K562 (cell line): ENCODE data around the gene BRAT1. TPM values are rescaled to one million over a fixed set of nuclear protein-coding genes. Genes with fewer than 3 reads are reported as not detected.

Experiments used
- ATAC-seq: fragments of 200-7000 bp; cut with Tn5 transposase; 3 replicates; pipeline ENCODE4 v1.9.1; 2020; ENCODE audit warnings: moderate library complexity
- BruUV-seq: library from RNA; stranded (reverse); fragments of 400-500 nt; replicated peaks from 2 replicates; lab custom pipeline; 2021; lab: Mats Ljungman, UMichigan
- CTCF ChIA-PET: fragments of 300-600 bp; formaldehyde crosslinking; extraction: SDS; loops from one replicate; lab custom pipeline; 2021; ENCODE audit warnings: low intra/inter-chr PET ratio; lab: Yijun Ruan, JAX
- POLR2A ChIA-PET: fragments of 300-600, 350-650 bp; sonication (Branson Sonifier 250); formaldehyde crosslinking; extraction: SDS; loops from one replicate; lab custom pipeline; 2021; ENCODE audit warnings: antibody characterized with exemption, inconsistent platforms; lab: Yijun Ruan, JAX
- DNase-seq, 4 experiments: peaks; one replicate each; pipeline versions ENCODE4 v3.0.0 to v3.0.0-alpha.2; 2011 to 2018; ENCODE audit warnings: low spot score in 3 of 4, mixed read lengths in 3 of 4; ENCODE audit errors: extremely low read depth in 1 of 4
- FAIRE-seq: peaks from 2 replicates; lab custom pipeline; 2011; peaks lifted over from hg19 to GRCh38; lab: Jason Lieb, UNC
- H2AFZ ChIP-seq: 2 replicates; pipeline ENCODE4 v1.6.0; 2011; ENCODE audit warnings: low read depth, low read length, control low read depth, inconsistent platforms
- H3K27ac ChIP-seq: fragments of 200-600 bp; 3 replicates; pipeline ENCODE4 v1.8.0; 2011; ENCODE audit warnings: low read depth, mild to moderate bottlenecking, control low read depth, inconsistent platforms, low read length, moderate library complexity, mixed read lengths; ENCODE audit errors: extremely low read depth
- H3K27me3 ChIP-seq, 2 experiments: fragments of 300-600 bp in 1 of 2; 2 replicates in 1 of 2; 3 replicates in 1 of 2; pipeline versions ENCODE4 v1.6.0 to v1.8.0; 2011; ENCODE audit warnings: inconsistent platforms in 2 of 2, low read length in 2 of 2, mild to moderate bottlenecking in 1 of 2, mixed read lengths in 1 of 2, moderate library complexity in 1 of 2; ENCODE audit not compliant: control insufficient read depth in 2 of 2, insufficient read depth in 2 of 2
- H3K36me3 ChIP-seq: fragments of 300-600 bp; 3 replicates; pipeline ENCODE4 v1.8.0; 2011; ENCODE audit warnings: mild to moderate bottlenecking, low read length, inconsistent platforms; ENCODE audit not compliant: control insufficient read depth, insufficient read depth
- H3K4me1 ChIP-seq, 2 experiments: fragments of 200-600 bp in 1 of 2; replicated peaks in 1 of 2; 2 replicates in 1 of 2; 3 replicates in 1 of 2; pipeline versions ENCODE4 v1.5.1 to v1.8.0; 2011; ENCODE audit warnings: inconsistent platforms in 2 of 2, low read length in 2 of 2, mild to moderate bottlenecking in 1 of 2, mixed read lengths in 1 of 2, moderate library complexity in 1 of 2; ENCODE audit not compliant: control insufficient read depth in 2 of 2, insufficient read depth in 2 of 2
- H3K4me2 ChIP-seq: 2 replicates; pipeline ENCODE4 v1.6.1; 2011; ENCODE audit warnings: low read length, control low read depth, inconsistent platforms, mixed read lengths; ENCODE audit not compliant: insufficient read depth
- H3K4me3 ChIP-seq: fragments of 200-600 bp; sonication (generic), shearing (Covaris generic); 2 replicates; pipeline ENCODE4 v1.5.1; 2016; ENCODE audit warnings: control low read depth, inconsistent platforms
- H3K79me2 ChIP-seq: fragments of 200-600 bp; 3 replicates; pipeline ENCODE4 v1.8.0; 2011; ENCODE audit warnings: low read length, inconsistent platforms; ENCODE audit not compliant: control insufficient read depth, insufficient read depth
- H3K9ac ChIP-seq, 2 experiments: 2 replicates each; pipeline versions ENCODE4 v1.6.0 to v1.6.1; 2011; ENCODE audit warnings: low read depth in 2 of 2, low read length in 2 of 2, control low read depth in 1 of 2, inconsistent platforms in 1 of 2, mild to moderate bottlenecking in 1 of 2, mixed read lengths in 1 of 2; ENCODE audit not compliant: insufficient read depth in 1 of 2
- H3K9me1 ChIP-seq: one replicate; pipeline ENCODE4 v1.6.0; 2011; ENCODE audit warnings: inconsistent platforms, mild to moderate bottlenecking, low read length, moderate library complexity; ENCODE audit not compliant: control insufficient read depth, insufficient read depth
- H3K9me3 ChIP-seq: replicated peaks from 2 replicates; pipeline ENCODE4 v1.5.1; 2011; ENCODE audit warnings: low read depth, low read length, inconsistent platforms; ENCODE audit not compliant: control insufficient read depth, insufficient read depth
- H4K20me1 ChIP-seq: replicated peaks from 2 replicates; pipeline ENCODE4 v1.6.1; 2011; ENCODE audit warnings: low read length, inconsistent platforms, mixed read lengths; ENCODE audit not compliant: control insufficient read depth, insufficient read depth
- ARID3B ChIP-seq: fragments of 250-450 bp; sonication (Bioruptor Pico); IDR thresholded peaks from 2 replicates; pipeline ENCODE4 v1.4.0; 2020; ENCODE audit warnings: borderline replicate concordance
- ATF3 ChIP-seq, 2 experiments: fragments of 450-650 bp in 1 of 2; sonication (generic) in 1 of 2; formaldehyde crosslinking in 1 of 2; IDR thresholded peaks in 1 of 2; conservative IDR thresholded peaks in 1 of 2; 2 replicates each; pipeline versions ENCODE4 v1.6.1 to v1.8.1; 2016 to 2023; ENCODE audit warnings: mild to moderate bottlenecking in 2 of 2, moderate library complexity in 2 of 2, inconsistent platforms in 1 of 2, missing genetic modification reagents in 1 of 2
- CBFB ChIP-seq: sonication (generic); formaldehyde crosslinking; IDR thresholded peaks from 2 replicates; pipeline ENCODE4 v1.4.0; 2020; ENCODE audit warnings: mild to moderate bottlenecking, missing genetic modification reagents
- FIP1L1 ChIP-seq: fragments of 200-400 bp; formaldehyde crosslinking; IDR thresholded peaks from 2 replicates; pipeline ENCODE4 v1.6.1; 2018; ENCODE audit warnings: mild to moderate bottlenecking, low read depth, low read length; ENCODE audit not compliant: poor library complexity, severe bottlenecking
- ILF3 ChIP-seq: fragments of 450-650 bp; IDR thresholded peaks from 2 replicates; pipeline ENCODE4 v1.6.1; 2018; ENCODE audit warnings: antibody characterized with exemption, mild to moderate bottlenecking, moderate library complexity, borderline replicate concordance
- MAFG ChIP-seq: fragments of 450-650 bp; conservative IDR thresholded peaks from 2 replicates; pipeline ENCODE4 v1.6.1; 2016; ENCODE audit warnings: missing genetic modification characterization, missing compliant biosample characterization
- NUFIP1 ChIP-seq: fragments of 450-650 bp; IDR thresholded peaks from 2 replicates; pipeline ENCODE4 v1.6.1; 2018; ENCODE audit not compliant: partially characterized antibody
- RFX5 ChIP-seq: IDR thresholded peaks from 2 replicates; pipeline ENCODE4 v1.6.1; 2011; ENCODE audit warnings: low read depth, mild to moderate bottlenecking, improper control_type of control experiment, low read length
- THAP12 ChIP-seq: fragments of 250-450 bp; sonication (Bioruptor Pico); IDR thresholded peaks from 2 replicates; pipeline ENCODE4 v1.9.0; 2021; ENCODE audit warnings: mild to moderate bottlenecking, inconsistent platforms
- TRIM25 ChIP-seq: fragments of 450-650 bp; IDR thresholded peaks from 2 replicates; pipeline ENCODE4 v1.7.0; 2016; ENCODE audit warnings: borderline replicate concordance
- ZBTB34 ChIP-seq: fragments of 250-450 bp; sonication (Bioruptor Pico); IDR thresholded peaks from 2 replicates; pipeline ENCODE4 v1.8.0; 2021; ENCODE audit warnings: mild to moderate bottlenecking, moderate library complexity
- ZNF445 ChIP-seq: fragments of 250-450 bp; sonication (Bioruptor Pico); IDR thresholded peaks from 2 replicates; pipeline ENCODE4 v1.4.0; 2020; ENCODE audit warnings: low read depth, mild to moderate bottlenecking, moderate library complexity
- WGBS: fragments of 100-300 bp; shearing (Covaris generic); methylation state at CpG from one replicate; pipeline ENCODE4 v1.1.6; 2016; ENCODE audit warnings: low coverage, mixed read lengths; ENCODE audit not compliant: insufficient coverage; ENCODE audit errors: missing lambda C conversion rate; 5-methylcytosine and 5-hydroxymethylcytosine counted together
- in situ Hi-C: fragments of 300-500 bp; cut with MboI; formaldehyde crosslinking; loops from 4 replicates; pipeline ENCODE4 v1.15.0; 2018; ENCODE audit warnings: inconsistent platforms, mixed read lengths
- intact Hi-C: fragments of 100-400 bp; cut with micrococcal nuclease; formaldehyde crosslinking; loops from 2 replicates; pipeline ENCODE4 v1.14.2; 2022
- polyA plus RNA-seq, 8 experiments: library from polyadenylated mRNA; depleted of rRNA in 4 of 8; stranded (reverse) in 5 of 8; unstranded in 3 of 8; fragments of >200 nt; fragmentation: Nextera tagmentation in 2 of 8; fragmentation: Illumina TruSeq in 1 of 8; extraction: Ambion mirVana in 2 of 8; extraction: Trizol in 1 of 8; gene quantifications; 2 replicates each; pipeline versions ENCODE4 v1.2.1 to v1.2.3, GENCODE V29; 2011 to 2014; ENCODE audit warnings: inconsistent platforms in 1 of 8, missing spikeins in 1 of 8
- total RNA-seq, 7 experiments: library from RNA; depleted of rRNA in 6 of 7; stranded (reverse); fragments of >200 nt in 6 of 7; fragmentation: Illumina TruSeq in 2 of 7; extraction: Trizol in 2 of 7; gene quantifications; 2 replicates each; pipeline versions ENCODE4 v1.2.1 to v1.2.3, GENCODE V29; 2011 to 2021; ENCODE audit warnings: low replicate concordance in 1 of 7

BRAT1 gene
- total and polyA plus RNA-seq, 9 of the 15 experiments (the other 6 are each of a cell fraction or from before 2014, with no cell fraction given), result 0.13 to 49.6 (median 10.5) TPM

- Histone ChIP-seq H2AFZ (peak overlapping the region; percentile 81), H3K9ac (peak overlapping the region; percentile 69 to 91; a peak in 3 of 4 replicates), H3K27ac (peak overlapping the region; percentile 69; the same call in 2 of the 3 replicates), H3K9me3 (no peaks in the 10 kb centered on the region), H3K27me3 (no peaks in the 10 kb centered on the region), H3K36me3 (no peaks in the 10 kb centered on the region), H3K4me3 (peak overlapping the region; percentile 98), H3K4me1 (peaks cover 6 to 37% of the 10 kb centered on the region in 2 experiments; a peak in 4 of 5 replicates), H3K79me2 (peaks cover 22% of the 10 kb centered on the region), H3K9me1 (no peaks in the 10 kb centered on the region), H3K4me2 (peak overlapping the region; percentile 86), H4K20me1 (no peaks in the 10 kb centered on the region)
- WGBS, result 3% methylated on average over 41 of the region's 53 CpGs
- FAIRE-seq (no peak), ATAC-seq (no peak; the same call in 2 of the 3 replicates), DNase-seq (peak in 3 of 4 experiments; percentile 39 to 44 (median 41))
- ChIA-PET POLR2A (interaction anchor here (0.5 kb wide), 1 partner anchor 143 kb away, joined by 3 read pairs; no protein-coding TSS in a partner anchor), CTCF (no interaction called here)
- no TSS peak for BruUV-seq
- intact Hi-C loops, result no loop called here
- in situ Hi-C loops, result no loop called here
- TF ChIP-seq MAFG (no peak), ATF3 (IDR thresholded peaks at IDR 0.05) (no peak), ATF3 (CRISPR knock-in tag; conservative IDR thresholded peaks at IDR 0.05) (no peak), CBFB (CRISPR knock-in tag) (no peak), RFX5 (no peak), ARID3B (CRISPR knock-in tag) (no peak), TRIM25 (no peak), ILF3 (no peak), ZNF445 (CRISPR knock-in tag) (no peak), THAP12 (CRISPR knock-in tag) (peak; percentile 45; the same call in 1 of the 2 replicates), NUFIP1 (no peak), ZBTB34 (CRISPR knock-in tag) (no peak), FIP1L1 (no peak)
Measured at GRCh38 chr7:2559283-2559950, 4.1 kb upstream of the BRAT1 start.
